HG03439 (cell line): Measurements from ENCODE around the gene CEP120.
"Not testable (repeated sequence)": the region's sequence is repeated elsewhere in the genome, so short reads cannot be mapped to it uniquely, and the experiment has no call there.

Experiments
- ATAC-seq: cut with Tn5 transposase; IDR thresholded peaks from one replicate; pipeline ENCODE4 v1.9.1; 2021; ENCODE audit warnings: mild to moderate bottlenecking, moderate library complexity; ENCODE audit not compliant: unreplicated experiment

Gene CEP120

GRCh38 chr5:123439709-123440108 lies 16.5 kb upstream of the CEP120 start:
- no peak for ATAC-seq

GRCh38 chr5:123438902-123439301 lies 15.7 kb upstream of the CEP120 start:
- no peak for ATAC-seq

GRCh38 chr5:123438244-123438643 lies 15.0 kb upstream of the CEP120 start:
- ATAC-seq, result no peak

GRCh38 chr5:123436201-123436600 lies 13.0 kb upstream of the CEP120 start:
- no peak for ATAC-seq

- ATAC-seq, result no peak
These were observed 11.6 kb upstream of the CEP120 start for GRCh38 chr5:123434796-123435195.

- ATAC-seq, result no peak
These were observed 10.4 kb upstream of the CEP120 start for GRCh38 chr5:123433596-123433995.

- not testable (repeated sequence) for ATAC-seq
These were observed 7.2 kb upstream of the CEP120 start for GRCh38 chr5:123430441-123430840.

- no peak for ATAC-seq
These were observed 6.8 kb upstream of the CEP120 start for GRCh38 chr5:123429993-123430392.

- no peak for ATAC-seq
These were observed 6.2 kb upstream of the CEP120 start for GRCh38 chr5:123429221-123429954.

GRCh38 chr5:123428521-123429220 lies 5.5 kb upstream of the CEP120 start:
- ATAC-seq, result no peak

GRCh38 chr5:123427281-123427680 lies 4.1 kb upstream of the CEP120 start:
- ATAC-seq, result no peak

GRCh38 chr5:123425431-123425830 lies 2.2 kb upstream of the CEP120 start:
- no peak for ATAC-seq

- peak; percentile 26 for ATAC-seq
These were observed 548 bp downstream of the CEP120 start for GRCh38 chr5:123422433-123423277.

GRCh38 chr5:123421773-123422172 lies 1.4 kb downstream of the CEP120 start:
- ATAC-seq, result no peak

GRCh38 chr5:123414974-123415373 lies 8.2 kb downstream of the CEP120 start:
- no peak for ATAC-seq

GRCh38 chr5:123412206-123412605 lies 11.0 kb downstream of the CEP120 start:
- ATAC-seq, result no peak

GRCh38 chr5:123401999-123402398 lies 21.2 kb downstream of the CEP120 start:
- not testable (repeated sequence) for ATAC-seq

- ATAC-seq, result no peak
These were observed 21.9 kb downstream of the CEP120 start for GRCh38 chr5:123401320-123401719.

GRCh38 chr5:123400870-123401291 lies 22.3 kb downstream of the CEP120 start:
- ATAC-seq, result not testable (repeated sequence)

- ATAC-seq, result no peak
These were observed 25.0 kb downstream of the CEP120 start for GRCh38 chr5:123398058-123398733.

- ATAC-seq, result no peak
These were observed 25.7 kb downstream of the CEP120 start for GRCh38 chr5:123397538-123397937.
